CD4-positive, alpha-beta T cell treated with Interleukin-6 at 100 ng/mL for 8 hours (primary cell): ENCODE results near the gene NWD2.

Experiments used
- DNase-seq: peaks from one replicate; pipeline ENCODE4 v3.0.0-alpha.2; 2020; ENCODE audit warnings: mixed read lengths, low spot score

NWD2 gene

GRCh38 chr4:37441231-37442061 is 196.9 kb downstream of the NWD2 start:
- DNase-seq, result no peak

- DNase-seq, result no peak
Measured at GRCh38 chr4:37442062-37442323, 197.4 kb downstream of the NWD2 start.

- no peak for DNase-seq
Measured at GRCh38 chr4:37443137-37443536, 198.6 kb downstream of the NWD2 start.

GRCh38 chr4:37445023-37445422 is 200.5 kb downstream of the NWD2 start:
- DNase-seq, result no peak

- DNase-seq, result no peak
Measured at GRCh38 chr4:37446016-37446415, 201.5 kb downstream of the NWD2 start.

- DNase-seq, result no peak
Measured at GRCh38 chr4:37447886-37448285, 203.3 kb downstream of the NWD2 start.

- no peak for DNase-seq
Measured at GRCh38 chr4:37450309-37450708, 205.8 kb downstream of the NWD2 start.

- DNase-seq, result no peak
Measured at GRCh38 chr4:37450911-37451310, 206.4 kb downstream of the NWD2 start.

GRCh38 chr4:37451656-37452055 is 207.1 kb downstream of the NWD2 start:
- no peak for DNase-seq

GRCh38 chr4:37452952-37453280 is 208.4 kb downstream of the NWD2 start:
- peak; percentile 30 for DNase-seq

GRCh38 chr4:37453281-37453998 is 208.9 kb downstream of the NWD2 start:
- peak; percentile 32 for DNase-seq

GRCh38 chr4:37453999-37454800 is 209.7 kb downstream of the NWD2 start:
- no peak for DNase-seq

GRCh38 chr4:37455301-37456131 is 211.0 kb downstream of the NWD2 start:
- DNase-seq, result no peak

GRCh38 chr4:37461801-37462200 is 217.3 kb downstream of the NWD2 start:
- DNase-seq, result no peak

- no peak for DNase-seq
Measured at GRCh38 chr4:37463033-37463856, 218.7 kb downstream of the NWD2 start.

- no peak for DNase-seq
Measured at GRCh38 chr4:37464373-37465128, 220.0 kb downstream of the NWD2 start.

- DNase-seq, result no peak
Measured at GRCh38 chr4:37465296-37465695, 220.8 kb downstream of the NWD2 start.

GRCh38 chr4:37465845-37466244 is 221.3 kb downstream of the NWD2 start:
- no peak for DNase-seq

- DNase-seq, result no peak
Measured at GRCh38 chr4:37467223-37467622, 222.7 kb downstream of the NWD2 start.

- no peak for DNase-seq
Measured at GRCh38 chr4:37467824-37468223, 223.3 kb downstream of the NWD2 start.
